HG02623 (cell line): Measurements from ENCODE around the gene ACE.

ENCODE experiments used
- ATAC-seq: cut with Tn5 transposase; IDR thresholded peaks from one replicate; pipeline ENCODE4 v1.9.1; 2021; ENCODE audit warnings: moderate library complexity; ENCODE audit not compliant: unreplicated experiment

ACE gene

DNA sequence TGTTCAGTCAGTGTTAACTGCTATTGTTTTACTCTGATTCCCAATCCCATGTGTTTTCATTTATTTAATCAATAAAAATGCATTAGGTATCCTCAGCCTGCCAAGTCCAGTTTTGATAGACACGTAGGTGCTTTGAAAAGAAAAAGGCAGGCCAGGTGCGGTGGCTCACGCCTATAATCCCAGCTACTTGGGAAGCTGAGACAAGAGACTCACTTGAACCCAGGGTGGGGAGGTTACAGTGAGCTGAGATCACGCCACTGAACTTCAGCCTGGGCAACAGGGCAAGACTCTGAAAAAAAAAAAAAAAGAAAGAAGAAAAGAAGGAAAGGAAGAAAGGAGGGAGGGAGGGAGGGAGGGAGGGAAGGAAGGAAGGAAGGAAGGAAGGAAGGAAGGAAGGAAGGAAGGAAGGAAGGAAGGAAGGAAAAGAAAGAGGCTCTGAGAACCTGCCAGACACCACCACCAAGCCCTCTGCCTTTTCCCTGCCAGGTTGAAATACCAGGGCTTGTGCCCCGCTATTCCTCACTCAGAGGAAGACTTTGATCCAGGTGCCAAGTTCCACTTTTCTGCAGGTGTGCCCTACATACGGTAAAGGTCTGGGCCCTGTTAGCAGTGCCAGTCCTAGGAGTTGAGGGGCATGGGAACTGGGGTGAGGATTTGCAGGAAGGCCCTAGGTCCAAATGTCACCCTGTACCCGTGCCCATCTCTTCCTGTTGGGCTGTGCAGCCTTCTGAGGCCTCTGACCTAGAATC lies 36.2 kb downstream of the ACE start:
- ATAC-seq = no peak

DNA sequence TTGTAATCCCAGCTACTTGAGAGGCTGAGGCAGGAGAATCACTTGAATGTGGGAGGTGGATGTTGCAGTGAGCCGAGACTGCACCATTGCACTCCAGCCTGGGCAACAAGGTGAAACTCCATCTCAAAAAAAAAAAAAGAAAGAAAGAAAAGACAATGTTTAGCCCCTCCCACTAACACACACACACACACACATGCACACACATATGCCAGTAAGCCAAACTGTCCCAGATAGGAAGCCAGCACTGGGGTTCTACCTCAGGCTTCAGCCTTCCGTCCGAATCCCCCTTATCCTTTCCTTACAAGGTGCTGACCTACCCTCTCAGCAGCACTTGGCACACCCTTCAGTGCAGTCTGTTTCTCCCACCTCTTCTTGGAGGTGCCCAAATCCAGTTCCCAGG lies 37.6 kb downstream of the ACE start:
- no peak for ATAC-seq

DNA sequence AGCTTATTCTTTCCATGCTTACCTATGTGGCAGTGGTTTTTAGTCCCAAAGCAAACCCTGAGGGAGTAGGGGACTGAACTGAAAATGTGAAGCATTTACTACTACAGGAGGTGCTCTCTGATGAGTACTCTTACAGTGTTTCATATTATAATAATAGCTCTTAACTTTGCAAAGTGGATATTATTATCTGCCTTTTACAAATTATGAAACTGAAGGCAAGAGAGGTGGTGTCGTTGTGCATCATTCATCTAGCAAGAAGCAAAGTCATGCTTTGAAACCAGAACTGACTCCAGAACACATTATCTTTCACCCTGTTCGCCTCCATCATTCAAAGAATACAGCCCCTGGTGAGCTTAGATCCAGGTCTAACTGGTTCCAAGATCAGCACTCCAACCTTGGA lies 38.1 kb downstream of the ACE start:
- ATAC-seq = no peak

DNA sequence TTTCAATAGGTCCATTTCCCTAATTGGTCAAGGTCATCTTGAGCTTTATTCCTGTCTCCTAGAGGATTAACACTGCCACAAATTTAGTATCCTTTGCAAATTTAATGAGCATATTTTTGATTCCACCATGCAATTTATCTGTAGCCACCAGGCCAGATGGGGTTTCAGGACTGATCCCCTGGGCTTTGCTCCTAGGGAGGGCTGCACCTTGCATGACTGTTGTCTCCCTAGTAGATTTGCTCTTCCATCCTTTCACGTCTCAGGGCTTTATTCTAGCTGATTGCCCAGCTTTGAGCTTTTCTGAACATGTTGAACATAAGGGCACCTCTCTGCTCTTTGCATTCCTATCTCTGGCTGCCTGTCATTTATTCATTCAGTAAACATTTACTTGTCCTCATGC lies 38.6 kb downstream of the ACE start:
- ATAC-seq = no peak

DNA sequence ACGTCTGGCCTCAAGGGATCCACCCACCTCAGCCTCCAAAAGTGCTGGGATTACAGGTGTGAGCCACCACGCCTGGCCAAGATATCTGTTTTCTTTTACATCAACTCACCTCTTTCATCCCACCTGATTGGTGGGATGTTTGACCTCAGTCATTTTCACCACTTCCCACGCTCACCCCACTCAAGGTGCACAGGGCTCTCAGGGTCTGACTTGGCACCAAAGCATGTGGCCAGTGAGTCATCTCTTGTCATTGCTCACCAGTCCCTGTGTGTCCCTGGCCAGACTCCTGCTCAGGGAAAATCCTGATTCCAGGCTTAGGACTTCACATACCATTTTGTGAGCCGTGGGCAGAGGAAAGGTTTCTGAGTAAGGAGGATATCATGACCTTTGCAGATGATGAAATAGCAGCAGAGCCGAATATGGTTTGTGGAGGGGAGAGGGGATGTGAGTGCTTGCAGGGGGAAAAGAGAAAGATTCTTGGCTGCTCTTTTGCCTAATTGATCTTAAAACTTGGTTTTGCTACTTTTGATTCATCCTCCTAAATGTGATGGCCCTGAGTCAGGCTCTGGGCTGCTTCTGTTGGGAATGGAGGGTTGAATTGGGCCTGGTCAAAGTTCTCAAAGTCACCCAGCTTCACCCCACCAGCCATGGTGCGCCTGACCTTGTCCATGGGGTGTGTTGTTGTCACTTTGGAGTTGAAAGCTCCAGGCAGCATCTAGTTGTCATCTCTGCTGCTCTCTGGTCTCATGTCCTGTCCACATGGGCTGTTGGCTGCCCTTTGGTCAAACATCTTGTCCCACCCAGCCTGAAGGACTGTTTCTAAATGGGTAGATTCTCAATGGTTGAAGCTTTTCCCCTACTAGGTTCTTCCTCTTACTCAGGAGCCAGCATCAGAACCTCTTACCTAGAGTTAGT lies 40.3 kb downstream of the ACE start:
- ATAC-seq = no peak

DNA sequence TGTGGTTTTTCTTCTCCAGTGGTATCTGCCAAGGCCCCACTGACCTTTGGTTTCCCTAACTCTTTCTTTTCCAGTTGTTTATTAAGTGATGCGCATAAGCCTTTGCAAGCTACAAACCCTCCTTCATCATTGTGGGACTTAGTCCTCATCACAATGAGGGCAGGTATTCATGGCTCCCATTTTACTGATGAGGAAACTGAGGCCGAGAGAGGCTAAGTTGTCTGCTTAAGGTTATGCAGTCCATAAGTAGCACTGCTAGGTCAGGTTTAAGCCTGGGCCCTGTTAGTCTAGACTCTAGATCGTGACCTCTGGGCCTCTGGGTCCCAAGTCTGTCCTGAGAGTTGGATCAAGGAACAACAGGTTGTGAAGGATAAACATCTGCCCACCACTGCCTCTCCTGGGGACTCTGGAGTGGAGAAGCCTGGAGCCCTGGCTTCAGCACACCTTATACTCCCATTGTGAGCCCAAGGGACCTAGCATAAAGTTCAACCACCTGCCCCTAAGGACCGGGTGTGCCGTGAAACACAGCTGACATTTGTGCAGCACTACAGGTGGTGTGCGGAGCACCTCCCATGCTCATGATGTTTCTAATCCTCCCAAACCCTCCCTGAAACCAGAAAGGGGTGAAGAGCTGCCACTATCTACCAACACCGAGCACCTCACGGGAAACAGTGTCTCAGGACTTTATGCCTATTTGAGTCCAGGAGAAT lies 41.1 kb downstream of the ACE start:
- ATAC-seq = no peak

DNA sequence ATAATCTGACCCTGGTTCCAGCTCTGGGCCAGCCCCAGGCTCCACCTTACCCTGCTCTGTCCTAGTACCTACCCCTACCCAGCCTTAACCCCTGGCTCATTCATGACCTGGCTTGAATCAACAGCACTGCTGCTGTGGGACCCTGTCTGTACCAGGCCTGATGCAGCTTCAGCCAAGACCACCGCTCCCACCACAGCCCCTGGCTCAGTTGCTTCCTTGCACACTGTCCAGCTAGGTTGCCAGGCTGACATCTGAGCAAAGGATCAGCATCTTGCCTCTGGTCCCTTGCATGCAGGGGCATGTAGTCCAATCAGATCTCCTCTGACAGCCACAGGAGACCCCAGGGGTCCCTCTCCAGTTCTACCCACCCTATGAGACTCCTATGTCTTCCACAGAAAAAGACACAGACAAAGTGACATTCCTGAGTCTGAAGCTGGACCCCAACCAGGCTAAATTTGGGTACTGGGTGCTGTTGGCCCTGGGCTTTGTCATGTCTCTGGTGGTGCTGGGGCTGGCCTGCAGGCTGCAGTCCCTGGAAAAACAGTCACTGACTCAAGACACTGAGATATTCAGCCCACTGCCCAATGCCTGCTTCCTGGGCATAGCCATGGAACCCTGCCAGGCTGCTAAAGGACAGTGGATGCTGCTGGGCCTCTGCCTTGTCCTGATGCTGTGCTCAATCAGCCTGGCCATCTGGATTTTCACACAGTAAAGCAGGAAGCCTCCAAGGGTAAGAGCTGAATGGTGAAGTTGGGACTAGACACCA lies 42.4 kb downstream of the ACE start:
- ATAC-seq = no peak

DNA sequence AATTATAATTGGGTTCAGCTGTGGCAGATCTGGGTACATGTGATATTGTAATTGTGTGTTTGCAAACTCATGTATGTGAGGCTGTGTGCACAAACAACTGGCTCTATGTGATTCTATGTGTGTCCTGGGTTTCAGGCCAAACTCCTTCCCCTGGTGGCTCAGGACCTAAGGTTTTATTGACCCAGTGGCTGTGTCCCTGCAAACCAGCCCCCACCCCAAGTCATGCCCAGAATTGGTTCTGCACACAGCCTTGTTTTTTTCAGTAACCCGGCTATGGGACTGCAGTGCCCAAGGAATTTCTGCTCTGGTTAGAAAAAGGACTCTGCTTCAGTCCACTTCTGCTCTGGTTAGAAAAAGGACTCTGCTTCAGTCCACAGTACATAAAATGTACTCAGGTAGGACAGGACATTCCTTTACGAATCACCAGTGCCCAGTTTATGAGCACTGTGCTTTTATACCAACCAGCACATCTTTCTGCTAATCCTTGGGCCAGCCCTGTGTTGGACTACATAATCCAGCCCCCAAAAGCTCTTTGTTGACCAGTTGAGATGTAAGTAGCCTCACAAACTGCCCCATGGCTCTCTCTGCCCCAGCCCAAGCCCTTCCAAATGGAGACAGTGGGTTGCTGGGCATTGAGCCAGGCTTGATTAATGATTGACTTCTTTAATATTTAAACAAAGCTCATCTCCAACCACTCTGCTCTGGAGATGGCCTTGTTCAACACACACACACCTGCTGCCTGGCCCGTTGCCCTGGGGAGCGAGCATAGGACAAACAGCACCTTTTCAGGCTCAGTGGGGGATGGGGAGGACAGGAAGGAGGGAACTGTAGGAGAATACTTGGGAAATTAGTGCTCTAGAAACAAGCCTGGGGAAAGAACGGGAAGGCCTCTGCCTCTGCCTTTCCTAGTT lies 43.4 kb downstream of the ACE start:
- ATAC-seq = no peak

DNA sequence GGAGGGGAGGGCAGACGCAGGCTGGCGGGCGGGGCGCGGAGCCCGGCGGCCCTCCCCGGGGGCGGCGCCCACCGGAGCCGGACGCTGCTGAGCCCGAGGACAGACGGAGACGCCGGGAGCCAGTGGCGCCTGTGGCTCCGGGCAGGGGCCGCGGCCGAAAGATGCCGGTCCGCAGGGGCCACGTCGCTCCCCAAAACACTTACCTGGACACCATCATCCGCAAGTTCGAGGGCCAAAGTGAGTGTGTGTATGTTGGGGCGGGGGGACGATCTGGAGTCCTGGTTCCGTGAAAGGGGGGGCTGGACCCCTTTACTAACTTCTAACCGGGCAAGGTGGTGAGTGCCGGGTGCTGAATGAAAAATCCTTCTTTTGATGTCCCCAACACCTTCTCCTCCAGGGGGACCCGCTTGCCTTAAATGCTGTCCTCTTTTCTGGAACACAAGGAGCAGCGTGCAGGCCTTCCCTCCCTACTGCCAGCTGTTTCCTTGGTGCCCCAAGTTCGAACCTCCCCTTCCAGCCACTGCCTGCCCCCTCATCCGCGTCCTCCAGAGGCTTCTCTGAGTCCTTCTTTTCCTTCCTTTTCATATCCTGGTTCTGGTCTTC lies 46.5 kb downstream of the ACE start, which contains the start of gene KCNH6:
Gene KCNH6 (plus strand): TSS at position 106 of the 603 bp plus-strand sequence. CDS start 56 bp downstream, at position 162.
- ATAC-seq = no peak

DNA sequence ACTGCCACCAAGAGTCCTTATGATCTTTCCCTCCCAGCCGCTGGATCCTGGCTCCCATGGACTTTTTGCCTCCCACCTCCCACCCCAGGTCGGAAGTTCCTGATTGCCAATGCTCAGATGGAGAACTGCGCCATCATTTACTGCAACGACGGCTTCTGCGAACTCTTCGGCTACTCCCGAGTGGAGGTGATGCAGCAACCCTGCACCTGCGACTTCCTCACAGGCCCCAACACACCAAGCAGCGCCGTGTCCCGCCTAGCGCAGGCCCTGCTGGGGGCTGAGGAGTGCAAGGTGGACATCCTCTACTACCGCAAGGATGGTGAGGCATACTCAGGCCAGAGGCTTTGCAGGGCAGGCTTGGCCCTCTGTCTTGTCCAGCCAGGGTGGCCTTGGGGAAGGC lies 47.2 kb downstream of the ACE start:
- no peak for ATAC-seq

DNA sequence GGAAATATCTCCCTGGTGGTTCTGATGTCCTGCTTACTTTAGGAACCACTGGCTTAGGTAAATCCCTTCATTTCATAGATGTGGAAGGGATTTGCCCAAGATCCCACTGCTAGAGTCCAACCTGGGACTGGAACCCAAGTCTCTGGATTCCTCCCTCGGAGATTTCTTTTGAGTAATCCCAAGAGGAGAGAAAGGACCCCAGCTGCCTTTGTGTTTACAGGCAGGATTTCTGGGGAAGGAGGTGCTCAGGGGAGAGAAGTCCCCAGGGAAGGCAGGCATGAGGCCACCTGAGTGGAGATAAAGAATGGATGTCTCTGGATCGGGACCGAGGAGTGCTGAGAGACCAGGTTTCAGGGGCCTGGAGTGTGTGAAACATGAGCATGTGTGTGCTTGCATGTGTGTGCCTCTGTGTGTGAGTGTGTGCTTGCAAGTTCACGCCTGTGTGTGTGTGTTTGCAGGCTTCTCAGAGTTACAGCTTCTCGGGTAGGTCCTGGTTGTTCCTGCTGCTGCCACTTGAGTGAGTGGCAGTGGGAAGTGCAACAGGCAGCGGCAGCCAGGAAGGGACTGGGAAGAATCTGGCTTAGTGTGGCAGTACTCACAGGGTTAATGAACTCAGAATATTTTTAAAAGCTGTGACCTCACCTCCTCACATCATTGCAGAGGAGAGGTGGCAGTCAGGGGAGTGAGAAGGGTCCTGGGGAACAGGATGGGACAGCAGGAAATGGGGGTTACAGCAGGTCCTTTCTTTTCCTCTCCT lies 48.5 kb downstream of the ACE start:
- no peak for ATAC-seq

DNA sequence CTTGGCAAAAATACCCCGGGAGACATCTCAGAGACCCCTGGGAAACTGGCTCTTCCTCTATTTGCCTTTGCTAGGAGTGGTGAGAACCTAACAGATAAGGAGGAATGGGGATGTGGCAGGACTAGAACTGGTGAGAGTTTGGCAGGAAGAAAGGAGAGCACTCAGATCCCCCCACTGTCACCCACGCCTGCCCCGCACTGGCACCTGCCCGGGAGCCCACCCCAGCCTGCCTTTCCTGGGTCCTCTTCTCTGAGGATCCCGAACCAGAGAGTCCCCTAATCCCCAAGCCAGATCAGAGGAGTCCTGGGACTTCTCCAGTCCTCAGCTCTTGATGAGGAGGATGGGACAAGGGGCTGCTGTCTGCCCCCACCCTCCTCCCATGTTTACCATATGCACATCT lies 50.0 kb downstream of the ACE start:
- ATAC-seq = no peak

DNA sequence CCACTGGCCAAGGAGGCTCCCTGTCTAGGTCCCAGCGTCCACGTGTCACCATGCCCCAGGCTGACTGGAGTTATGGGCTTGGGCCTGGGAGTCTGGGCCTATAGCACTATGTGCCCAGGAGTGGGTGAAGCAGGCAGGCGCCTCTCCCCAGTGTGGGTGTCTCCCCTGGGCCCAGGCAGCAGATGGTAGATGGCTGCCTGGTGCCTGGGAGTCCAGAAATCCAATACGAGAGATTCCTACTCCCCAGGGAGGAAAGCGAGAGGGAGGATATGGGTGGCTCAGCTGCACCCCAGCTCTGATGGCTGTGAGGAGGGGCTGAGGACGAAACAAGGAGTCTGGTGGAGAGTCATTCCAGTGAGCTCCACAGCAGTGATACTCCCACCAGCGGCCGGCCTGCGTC lies 51.3 kb downstream of the ACE start:
- no peak for ATAC-seq

DNA sequence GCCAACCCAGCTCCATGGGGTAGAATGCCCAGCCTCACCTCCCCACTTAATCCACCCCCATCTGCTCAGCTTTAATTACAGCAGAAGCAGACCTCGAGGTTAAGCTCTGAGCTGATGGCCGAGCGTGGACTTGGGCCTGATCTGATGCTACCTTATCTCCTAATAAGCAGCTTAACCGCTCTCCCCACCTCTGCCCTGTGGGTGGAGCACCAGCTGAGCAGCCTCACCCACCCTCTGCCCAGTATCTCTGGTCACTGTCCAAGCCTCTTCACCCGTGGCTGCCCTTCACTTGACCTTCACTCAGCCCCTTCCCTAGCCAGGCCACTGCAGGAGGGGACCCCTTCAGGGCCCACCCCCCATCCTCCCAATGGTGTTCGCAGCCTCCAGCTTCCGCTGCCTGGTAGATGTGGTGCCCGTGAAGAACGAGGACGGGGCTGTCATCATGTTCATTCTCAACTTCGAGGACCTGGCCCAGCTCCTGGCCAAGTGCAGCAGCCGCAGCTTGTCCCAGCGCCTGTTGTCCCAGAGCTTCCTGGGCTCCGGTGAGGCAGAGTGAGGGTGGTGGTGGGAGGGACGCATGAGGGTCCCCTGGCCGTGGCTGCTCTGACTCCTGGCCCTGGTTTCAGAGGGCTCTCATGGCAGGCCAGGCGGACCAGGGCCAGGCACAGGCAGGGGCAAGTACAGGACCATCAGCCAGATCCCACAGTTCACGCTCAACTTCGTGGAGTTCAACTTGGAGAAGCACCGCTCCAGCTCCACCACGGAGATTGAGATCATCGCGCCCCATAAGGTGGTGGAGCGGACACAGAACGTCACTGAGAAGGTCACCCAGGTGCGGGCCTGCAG lies 53.1 kb downstream of the ACE start:
- no peak for ATAC-seq

DNA sequence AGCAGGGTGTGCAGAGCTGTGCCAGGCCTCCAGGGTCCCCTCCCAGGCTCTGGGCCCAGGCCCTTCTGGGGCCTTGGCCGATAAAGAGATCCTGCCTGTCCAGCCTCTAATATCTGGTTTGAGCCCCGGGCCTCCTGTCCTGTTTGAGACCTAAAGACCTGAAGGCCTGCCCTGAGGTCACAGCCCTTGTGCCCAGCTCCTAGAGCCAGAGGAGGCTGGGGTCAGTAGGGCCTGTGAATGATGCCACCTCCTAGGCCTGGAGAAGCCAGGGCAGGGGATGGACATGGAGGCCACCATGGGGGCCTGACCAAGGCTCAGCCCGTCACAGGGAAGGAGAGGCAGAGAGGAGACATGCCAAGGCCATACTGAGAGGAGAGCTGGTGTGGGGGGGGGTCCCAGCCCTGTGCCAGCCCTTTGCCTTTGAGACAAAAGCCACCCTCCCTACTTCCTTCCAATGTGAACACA lies 53.7 kb downstream of the ACE start:
- no peak for ATAC-seq

DNA sequence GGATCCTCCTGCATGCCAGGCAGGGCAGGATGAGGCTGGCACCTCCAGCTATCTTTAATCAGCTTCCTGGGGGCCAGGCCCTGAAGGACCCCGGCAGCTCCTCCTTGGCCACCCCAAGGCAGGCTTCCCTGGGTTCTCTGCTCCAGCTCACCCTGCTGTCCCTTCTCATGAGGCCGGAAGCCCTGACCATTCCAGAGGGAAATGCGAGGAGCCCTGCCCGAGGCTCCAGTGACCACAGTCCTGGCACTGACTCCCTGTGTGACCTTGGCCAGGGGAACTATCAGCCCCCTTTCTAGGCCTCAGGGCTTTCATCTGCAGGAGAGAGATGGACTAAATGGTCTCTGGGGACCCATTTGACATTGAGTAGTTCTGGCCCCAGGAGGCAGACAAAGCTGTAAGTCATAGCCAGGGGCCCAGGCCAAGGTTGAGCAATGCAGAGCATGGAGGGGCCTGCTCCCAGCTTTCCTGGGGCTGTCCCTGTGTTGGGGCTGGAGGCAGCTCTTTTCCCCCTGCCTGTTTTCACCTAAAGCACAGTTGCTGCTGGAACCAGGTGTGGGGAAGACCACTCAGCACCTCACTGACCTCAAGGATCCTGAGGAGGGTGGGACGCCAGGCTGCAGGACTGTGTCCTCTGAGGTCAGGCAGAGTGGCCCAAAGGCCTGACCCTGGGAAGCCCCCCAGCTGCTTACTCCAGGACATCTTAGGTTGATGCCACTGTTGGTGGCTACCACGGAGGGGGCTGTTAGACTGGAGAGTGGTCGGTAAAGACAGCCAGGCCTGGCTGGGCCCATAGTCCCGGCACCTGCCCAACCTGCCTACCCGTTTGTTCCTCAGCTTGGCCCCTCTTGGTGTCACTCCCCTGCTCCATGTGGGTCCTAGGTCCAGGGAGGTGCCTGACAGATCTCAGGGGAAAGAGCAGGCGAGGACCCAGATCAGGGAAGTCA lies 54.4 kb downstream of the ACE start:
- no peak for ATAC-seq
